ENCODE data around the gene ERO1B.
"Not testable (repeated sequence)": the region's sequence is repeated elsewhere in the genome, so short reads cannot be mapped to it uniquely, and the experiment has no call there.

The ERO1B gene, protein sequence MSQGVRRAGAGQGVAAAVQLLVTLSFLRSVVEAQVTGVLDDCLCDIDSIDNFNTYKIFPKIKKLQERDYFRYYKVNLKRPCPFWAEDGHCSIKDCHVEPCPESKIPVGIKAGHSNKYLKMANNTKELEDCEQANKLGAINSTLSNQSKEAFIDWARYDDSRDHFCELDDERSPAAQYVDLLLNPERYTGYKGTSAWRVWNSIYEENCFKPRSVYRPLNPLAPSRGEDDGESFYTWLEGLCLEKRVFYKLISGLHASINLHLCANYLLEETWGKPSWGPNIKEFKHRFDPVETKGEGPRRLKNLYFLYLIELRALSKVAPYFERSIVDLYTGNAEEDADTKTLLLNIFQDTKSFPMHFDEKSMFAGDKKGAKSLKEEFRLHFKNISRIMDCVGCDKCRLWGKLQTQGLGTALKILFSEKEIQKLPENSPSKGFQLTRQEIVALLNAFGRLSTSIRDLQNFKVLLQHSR

DNA sequence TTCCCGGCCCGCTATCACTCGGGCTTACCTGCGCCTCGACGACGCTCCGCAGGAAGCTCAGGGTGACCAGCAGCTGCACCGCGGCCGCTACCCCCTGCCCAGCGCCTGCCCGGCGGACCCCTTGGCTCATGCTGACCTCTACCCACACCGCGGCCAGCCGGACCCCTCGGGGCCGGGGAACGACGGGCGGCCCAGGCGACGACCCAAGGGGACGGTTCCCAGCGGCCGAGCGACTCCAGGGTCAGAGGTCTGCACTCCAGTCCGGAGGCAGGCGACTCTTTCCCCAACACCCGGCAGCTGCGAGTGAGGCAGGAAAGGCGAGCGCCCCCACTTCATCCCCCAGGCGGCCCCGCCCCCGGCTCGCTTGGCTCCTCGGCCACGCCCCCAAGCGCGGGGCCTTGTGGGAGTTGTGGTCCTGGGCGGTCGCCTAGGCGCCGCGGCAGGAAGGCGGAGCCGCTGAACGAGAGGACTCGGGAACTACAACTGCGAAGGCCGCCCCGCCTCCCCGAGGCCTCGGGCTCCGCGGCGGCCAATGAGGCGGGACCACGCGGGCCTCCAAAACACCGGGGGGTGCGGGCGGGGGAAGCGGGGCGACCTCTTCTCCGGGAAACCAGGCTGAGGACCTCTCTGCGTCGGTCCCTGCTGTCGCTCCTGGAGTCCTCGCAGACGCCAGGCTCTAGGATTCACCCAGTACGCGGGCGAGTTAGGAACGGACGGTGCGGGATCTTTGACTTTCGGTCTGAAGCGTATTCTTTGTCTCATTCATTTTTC, at the start of gene ERO1B:
Gene ERO1B, minus strand, starts transcription at position 305 of the 771 bp plus-strand sequence. Its CDS starts 175 bp downstream, at position 130.
- peak; percentile 93 to 97 for DNase-seq (ENCODE audit: low read depth in 2 of 2)

DNA sequence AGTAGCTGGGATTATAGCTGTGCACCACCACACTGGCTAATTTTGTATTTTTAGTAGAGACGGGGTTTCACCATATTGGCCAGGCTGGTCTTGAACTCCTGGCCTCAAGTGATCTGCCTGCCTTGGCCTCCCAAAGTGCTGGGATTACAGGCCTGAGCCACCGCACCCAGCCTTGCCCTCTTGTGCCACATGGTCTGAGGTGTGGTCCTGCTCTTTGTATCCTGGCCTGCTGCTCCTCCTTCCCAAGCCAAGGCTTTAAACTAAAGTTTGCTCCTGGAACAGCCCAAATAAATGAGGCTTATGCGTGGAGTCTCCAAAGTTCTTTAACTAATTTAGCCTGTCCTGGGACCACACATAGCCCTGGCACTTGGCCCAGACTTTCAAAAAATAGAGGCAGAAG, 49.7 kb upstream of the ERO1B start:
- DNase-seq (ENCODE audit: low read depth in 2 of 2), result not testable (repeated sequence)

DNA sequence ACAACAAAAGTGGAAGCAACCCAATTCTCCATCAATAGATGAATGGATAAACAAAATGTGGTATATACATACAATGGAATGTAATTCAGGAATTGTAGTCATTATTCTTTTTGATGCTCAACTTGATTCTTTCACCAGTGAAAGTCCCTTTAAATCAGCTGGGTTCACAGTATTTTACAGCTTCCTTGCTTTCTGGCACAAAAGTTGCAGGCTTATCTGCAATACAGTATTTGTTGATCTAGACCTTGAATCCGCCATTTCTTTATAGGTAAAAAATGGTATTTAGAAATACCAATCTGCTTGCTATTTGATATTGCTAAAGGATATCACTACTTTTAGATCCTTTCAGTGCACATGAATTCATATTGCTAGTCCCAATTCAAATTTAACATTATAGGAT, 44.7 kb upstream of the ERO1B start:
- no peak for DNase-seq (ENCODE audit: low read depth in 2 of 2)

DNA sequence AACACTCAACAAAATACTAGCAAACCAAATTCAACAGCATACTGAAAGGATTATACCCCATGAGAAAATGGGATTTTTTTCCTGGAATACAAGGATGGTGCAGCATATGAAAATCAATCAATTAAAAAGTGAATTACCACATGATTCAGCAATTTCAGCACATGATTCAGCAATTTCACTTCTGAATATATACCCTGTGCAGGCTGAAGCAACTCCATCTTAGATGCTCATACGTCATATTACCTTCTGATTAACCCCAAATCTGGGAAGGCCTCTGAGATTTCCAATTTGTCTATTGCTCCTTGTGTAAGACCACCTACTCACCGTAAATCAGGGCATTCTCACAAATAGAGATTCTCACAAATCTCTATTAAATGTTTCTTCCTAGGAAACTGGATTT, 43.8 kb upstream of the ERO1B start:
- DNase-seq (ENCODE audit: low read depth in 2 of 2), result no peak

DNA sequence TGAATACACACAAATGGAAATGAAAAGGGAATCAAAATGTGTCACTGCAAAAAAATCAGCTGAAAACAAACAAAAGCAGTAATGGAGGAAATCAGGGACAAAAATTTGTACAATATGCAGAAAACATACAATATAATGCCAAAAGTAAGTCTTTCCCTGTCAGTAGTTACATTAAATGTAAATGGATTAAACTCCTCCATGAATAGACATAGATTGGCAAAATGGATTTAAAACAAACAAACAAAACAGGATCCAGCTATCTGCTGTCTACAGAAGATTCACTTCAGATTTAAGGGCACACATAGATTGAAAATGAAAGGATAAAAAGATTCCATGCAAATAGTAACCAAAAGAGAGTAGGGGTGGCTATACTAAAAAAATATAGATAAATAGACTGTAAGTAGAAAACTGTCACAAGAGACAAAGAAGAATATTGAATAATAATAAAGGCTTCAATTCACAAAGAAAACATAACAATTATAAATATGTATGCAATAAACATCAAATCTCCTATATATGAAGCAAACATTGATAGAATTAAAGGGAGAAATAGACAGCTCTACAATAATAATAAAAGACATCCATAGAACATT, 42.2 kb upstream of the ERO1B start:
- DNase-seq (ENCODE audit: low read depth in 2 of 2), result no peak

DNA sequence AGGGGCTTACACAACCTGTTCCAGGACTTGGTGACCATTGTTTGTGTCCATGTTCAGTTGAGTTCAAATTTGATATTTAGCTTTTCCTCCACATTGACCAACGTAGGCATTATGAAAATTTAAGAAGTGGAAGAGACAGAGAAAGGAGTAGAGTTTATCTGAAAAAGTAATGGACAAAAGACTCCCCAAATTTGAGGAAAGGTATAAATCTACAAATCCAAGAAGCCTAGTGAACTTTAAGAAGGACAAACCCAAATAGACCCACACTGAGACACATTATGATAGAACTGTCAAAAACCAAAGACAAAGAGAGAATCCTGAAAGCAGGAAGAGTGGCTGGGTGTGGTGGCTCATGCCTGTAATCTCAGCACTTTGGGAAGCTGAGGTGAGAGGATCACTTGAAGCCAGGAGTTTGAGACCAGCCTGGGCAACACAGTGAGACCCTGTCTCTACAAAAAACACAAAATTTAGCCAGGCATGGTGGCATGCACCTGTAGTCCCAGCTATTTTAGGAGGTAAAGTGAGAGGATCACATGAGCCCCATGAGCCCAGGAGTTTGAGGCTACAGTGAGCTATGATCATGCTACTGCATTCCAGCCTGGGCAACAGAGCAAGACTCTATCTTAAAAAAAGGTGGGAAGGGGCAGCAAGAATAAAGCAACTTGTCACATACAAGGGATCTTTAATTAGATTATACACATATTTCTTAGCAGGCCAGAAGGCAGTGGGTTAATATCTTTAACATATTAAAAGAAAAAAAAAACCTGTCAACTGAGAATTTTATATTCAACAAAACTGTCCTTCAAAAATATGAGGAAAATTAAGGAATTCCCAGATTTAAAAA, 41.0 kb upstream of the ERO1B start:
- no peak for DNase-seq (ENCODE audit: low read depth in 2 of 2)

DNA sequence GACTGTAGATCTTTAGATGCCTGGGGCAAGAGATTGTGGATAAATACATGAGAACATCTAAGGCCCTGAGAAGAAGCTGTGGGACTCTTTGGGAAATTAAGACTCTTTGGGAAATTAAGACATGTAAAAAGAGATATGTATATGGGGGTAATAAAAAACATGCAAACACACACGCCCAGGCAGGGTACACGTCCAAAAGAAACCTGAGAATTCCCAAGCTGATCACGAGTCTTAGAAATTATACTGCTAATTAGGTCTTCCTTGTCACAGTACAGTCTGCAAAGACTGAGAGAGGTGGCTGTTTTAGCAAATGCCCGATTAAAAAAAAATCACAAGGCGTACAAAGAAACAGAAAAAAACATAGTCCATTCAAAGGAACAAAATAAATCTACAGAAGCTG, 39.3 kb upstream of the ERO1B start:
- DNase-seq (ENCODE audit: low read depth in 2 of 2), result no peak

DNA sequence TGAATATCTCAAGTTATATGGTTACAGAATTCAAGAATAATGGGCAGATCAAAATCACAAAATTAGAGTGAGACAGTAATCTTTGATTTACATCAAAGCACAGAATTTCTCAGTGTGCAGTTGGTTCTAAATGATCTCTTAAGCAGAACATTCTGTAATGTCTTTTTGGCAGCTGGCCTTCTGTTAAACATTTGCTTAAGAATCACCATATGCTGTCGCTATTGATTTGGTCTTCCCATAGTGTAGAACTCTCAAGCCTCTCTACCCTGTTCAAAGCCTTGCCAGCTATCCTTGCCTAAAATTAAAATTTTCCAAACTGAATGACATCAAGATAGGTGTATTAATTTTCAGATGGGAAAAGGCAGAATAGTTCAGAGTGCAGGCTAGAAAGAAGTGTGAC, 38.9 kb upstream of the ERO1B start:
- DNase-seq (ENCODE audit: low read depth in 2 of 2), result no peak

DNA sequence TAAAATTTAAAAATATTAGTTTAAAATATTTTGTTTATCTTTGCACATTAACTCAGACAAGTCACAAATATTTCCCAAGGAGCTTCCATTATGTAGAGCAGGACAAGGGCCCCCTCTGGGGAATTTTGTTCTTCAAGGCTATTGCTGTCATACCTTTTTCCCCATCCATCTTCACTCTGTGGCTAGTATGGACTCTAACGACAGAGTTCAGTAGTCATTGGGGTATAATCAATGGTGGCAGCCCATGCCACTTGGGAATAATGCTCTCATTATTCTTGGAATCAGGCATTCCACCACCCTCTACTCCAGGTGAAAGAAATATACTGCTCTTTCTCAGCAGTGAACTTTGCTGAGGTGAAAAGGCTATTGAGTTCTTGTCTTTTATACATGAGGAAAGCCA, 38.5 kb upstream of the ERO1B start:
- DNase-seq (ENCODE audit: low read depth in 2 of 2), result no peak

DNA sequence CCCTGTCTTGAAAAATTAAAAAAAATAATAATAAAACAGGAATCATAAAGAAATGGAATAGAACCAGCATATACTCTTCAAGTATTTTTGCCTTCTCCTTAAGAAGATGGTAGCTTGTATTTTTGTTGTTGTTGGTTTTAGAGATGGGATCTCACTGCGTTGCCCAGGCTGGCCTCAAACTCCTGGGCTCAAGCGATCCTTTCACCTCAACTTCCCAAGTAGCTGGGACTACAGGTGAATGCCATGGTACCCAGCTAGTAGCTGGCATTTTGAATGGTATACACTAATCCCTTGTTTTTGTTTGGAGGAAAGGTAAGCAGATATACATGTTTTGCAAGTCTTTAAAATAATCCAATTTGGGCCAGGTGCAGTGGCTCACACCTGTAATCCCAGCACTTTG, 34.7 kb upstream of the ERO1B start:
- DNase-seq (ENCODE audit: low read depth in 2 of 2), result no peak

DNA sequence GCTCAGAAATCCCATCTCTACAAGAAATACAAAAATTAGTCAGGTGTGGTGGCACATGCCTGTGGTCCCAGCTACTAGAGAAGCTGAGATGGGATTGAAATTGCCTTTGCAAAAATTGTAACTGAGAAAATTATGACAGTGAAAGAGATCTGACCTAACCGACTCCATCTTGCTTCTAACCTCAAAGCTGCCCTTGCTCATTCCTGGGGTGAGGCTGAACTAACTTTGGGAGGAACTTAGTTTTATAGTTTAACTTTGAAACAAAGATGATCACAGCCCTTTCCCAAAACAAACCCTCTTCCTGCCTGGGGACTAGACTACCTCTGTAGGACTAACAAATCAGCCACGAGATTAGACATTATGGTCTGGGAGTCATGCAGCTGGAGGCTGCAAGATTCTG, 33.8 kb upstream of the ERO1B start:
- DNase-seq (ENCODE audit: low read depth in 2 of 2), result no peak

DNA sequence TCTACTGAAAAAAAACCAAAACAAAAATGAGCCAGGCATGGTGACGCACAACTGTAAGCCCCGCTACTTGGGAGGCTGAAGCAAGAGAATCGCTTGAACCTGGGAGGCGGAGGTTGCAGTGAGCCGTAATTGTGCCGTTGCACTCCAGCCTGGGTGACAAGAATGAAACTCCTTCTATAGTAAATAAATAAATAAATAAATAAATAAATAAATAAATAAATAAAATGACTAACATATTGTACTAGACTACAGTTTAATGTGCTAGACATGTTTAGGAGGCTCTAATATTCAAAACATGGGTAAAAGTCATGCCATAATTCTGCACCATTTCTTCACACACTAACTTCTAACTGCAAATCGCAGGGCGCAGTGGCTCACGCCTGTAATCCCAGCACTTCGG, 33.3 kb upstream of the ERO1B start:
- DNase-seq (ENCODE audit: low read depth in 2 of 2), result no peak

DNA sequence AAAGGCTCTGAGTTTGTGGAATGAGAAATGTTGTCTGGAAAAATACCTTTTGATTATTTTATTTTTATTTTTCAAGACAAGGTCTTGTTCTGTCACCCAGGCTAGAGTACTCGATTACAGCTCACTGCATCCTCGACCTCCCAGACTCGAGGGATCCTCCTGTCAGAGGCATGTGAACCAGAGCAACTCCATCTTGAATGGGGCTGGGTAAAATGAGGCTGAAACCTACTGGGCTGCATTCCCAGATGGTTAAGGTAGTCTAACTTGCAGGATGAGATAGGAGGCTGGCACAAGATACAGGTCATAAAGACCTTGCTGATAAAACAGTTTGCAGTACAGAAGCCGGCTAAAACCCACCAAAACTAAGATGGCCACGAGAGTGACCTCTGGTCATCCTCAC, 32.3 kb upstream of the ERO1B start:
- DNase-seq (ENCODE audit: low read depth in 2 of 2), result not testable (repeated sequence)

DNA sequence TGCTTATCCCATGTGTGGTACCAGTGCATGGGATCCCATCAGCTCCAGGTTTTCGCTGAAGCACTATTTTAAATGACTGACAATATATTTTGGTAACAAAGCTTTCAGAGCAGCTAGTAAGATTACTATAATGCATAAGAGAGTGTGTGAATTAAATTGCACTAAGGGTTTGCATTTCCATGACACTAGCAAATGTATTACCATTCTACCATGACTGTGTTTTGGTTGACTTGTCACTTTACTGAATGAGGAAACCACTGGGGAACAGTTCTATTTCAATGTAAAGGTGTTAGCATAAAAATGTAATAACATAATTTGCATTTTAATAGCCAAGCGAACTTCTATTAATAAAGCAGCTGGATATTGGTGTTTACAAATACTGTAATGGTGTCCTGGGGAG, 31.7 kb upstream of the ERO1B start:
- no peak for DNase-seq (ENCODE audit: low read depth in 2 of 2)

DNA sequence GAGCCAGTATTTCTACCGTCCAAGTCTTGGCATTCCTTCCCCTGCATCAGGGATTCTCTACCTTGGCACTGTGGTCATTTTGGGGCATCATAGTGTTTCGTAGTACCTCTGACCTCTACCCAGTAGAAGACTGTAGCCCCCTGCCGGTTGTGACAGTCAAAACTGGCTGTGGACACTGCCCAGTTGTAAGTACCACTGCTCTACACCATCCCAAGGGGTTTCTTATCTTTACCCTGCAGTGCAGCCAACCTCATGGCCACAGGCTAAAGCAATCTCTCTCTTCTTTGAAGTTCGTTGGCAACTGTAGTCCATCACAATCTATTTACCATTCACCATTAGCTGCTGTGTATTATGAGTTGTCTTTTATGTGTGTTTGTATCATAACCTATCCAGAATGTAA, 29.3 kb upstream of the ERO1B start:
- DNase-seq (ENCODE audit: low read depth in 2 of 2), result no peak

DNA sequence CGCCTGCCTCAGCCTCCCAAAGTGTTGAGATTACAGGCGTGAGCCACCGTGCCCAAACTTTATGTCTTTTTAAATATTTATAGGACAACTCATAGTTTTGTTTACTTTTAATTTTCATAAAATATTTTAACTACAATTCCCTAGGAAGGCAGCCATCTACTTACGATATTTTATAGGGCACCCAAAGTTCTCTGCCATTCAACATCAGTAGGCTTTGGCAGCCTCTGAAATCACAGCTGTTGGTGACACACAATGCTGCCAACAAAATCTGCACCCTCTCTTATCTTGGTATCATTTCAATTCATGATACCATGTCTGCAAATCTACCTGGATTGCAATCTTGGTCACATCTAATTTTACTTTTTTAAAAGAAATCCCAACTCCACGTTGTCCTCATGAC, 27.1 kb upstream of the ERO1B start:
- no peak for DNase-seq (ENCODE audit: low read depth in 2 of 2)

DNA sequence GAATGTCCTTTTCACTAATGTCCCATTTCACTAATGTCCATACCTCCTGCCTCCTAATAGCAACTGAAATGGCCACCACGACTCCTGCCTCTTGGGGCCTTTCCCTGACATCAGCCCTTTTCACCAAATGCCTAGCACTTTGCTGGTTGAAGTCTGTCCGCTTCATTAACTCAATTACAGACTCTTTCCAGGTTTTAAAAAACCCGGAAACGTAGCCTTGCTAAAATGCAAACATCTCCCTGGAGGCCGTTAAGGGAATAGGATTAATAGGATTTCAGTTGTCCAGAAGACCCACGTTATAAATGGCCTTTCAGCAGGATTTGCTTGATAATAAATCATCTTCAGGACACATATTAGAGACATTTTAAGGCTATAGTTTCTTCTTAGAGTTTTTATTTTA, 25.7 kb upstream of the ERO1B start:
- no peak for DNase-seq (ENCODE audit: low read depth in 2 of 2)

DNA sequence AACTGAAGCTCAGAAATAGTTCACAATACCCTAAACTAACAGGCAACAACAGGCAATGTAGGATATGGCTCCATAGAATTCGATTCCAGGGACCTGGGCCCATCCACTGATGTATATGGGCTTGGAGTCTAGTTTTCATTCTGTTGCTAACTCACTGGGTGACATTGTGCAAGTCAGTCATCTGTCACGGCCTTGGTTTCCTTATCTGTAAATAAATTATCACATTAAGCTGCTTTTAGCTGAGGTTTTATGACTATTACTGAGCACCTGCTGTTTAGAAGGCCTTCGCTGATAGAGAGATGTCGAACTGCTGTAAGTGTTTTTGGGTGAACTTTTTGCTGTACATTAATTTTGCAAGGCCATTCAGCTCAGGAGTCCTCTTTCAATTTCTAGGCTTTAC, 22.9 kb upstream of the ERO1B start:
- DNase-seq (ENCODE audit: low read depth in 2 of 2), result no peak

DNA sequence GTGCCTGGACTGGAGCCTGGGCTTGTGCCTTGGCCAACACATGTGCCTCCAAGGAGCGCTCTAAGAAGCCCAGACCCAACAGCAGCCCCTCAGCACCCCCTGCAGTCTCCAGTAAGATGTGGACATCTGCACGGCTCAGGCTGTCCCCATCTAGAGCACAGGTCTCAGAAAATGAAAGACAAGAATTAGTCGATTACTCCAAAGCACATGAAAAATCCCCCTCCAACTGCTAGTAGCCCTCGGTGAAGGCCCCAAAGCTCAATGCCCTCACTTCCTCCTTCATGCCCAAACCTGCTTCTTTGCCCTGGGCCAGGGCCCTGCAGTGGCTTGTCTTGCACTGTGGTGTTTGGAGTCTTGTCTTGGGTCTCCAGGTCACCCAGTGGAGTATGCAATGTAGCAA, 21.9 kb upstream of the ERO1B start:
- no peak for DNase-seq (ENCODE audit: low read depth in 2 of 2)

DNA sequence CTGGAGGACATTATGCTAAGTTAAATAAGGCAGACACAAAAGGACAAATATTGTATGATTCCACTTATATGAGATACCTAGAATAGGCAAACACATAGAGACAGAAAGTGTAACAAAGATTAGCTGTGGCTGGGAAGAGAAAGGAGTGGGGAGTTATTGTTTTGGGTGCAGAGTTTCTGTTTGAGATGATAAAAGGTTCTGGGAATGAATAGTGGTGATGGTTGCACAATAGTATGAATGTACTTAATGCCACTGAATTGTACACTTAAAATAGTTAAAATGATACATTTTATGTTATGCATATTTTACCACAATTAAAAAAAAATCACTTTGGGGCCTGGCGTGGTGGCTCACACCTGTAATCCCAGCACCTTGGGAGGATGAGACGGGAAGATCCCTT, 21.2 kb upstream of the ERO1B start:
- no peak for DNase-seq (ENCODE audit: low read depth in 2 of 2)

DNA sequence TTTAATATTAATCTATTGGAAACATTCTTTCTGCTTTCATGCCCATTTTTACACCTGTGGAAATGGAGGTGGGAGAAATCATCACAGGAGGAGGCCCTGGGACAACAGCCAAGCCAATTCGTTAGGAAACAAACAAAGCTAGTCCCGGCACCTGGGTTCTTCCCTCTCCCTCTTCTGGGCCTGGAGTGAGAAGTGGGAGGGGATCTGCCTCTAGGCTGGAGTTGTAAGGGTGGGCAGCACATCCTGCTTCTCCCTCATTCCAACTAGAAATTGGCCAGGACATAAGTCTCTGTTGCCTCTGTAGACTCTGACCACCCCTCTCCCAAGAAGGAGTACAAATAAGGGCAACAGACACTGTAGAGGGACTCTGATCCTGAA, 20.2 kb upstream of the ERO1B start:
- no peak for DNase-seq (ENCODE audit: low read depth in 2 of 2)
